Measurements from ENCODE around the gene SLC6A18.

Gene SLC6A18

DNA sequence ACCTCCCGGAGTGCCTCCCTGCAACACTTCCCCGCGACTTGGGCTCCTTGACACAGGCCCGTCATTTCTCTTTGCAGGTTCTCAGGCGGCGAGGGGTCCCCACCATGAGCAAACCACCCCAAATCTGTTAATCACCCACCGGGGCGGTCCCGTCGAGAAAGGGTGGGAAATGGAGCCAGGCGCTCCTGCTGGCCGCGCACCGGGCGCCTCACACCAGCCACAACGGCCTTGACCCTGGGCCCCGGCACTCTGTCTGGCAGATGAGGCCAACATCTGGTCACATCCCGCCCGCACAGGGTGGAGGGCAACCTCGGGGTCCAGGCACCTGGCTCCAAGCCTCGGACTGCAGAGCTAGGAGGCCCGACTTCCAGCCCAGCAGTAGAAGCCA is 70.5 kb downstream of the SLC6A18 start:
- TF ChIP-seq, protein P1, sequence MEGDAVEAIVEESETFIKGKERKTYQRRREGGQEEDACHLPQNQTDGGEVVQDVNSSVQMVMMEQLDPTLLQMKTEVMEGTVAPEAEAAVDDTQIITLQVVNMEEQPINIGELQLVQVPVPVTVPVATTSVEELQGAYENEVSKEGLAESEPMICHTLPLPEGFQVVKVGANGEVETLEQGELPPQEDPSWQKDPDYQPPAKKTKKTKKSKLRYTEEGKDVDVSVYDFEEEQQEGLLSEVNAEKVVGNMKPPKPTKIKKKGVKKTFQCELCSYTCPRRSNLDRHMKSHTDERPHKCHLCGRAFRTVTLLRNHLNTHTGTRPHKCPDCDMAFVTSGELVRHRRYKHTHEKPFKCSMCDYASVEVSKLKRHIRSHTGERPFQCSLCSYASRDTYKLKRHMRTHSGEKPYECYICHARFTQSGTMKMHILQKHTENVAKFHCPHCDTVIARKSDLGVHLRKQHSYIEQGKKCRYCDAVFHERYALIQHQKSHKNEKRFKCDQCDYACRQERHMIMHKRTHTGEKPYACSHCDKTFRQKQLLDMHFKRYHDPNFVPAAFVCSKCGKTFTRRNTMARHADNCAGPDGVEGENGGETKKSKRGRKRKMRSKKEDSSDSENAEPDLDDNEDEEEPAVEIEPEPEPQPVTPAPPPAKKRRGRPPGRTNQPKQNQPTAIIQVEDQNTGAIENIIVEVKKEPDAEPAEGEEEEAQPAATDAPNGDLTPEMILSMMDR (IDR thresholded peaks at IDR 0.05; ENCODE audit: borderline replicate concordance, insufficient read depth, low read depth, low read length), result no peak
- no peak overlapping the region for H3K4me3 ChIP-seq (ENCODE audit: low read depth, low read length)

Data from GM12875 (cell line).